Body of pancreas (tissue), 4 donors: Measurements from ENCODE around the gene DPYD. TPM values are rescaled to one million over a fixed set of nuclear protein-coding genes. Genes with fewer than 3 reads are reported as not detected.

Experiments
- ATAC-seq: fragments of 150-250 bp; one replicate; pipeline ENCODE4 v1.9.1; 2016
- DNase-seq, 4 donors: peaks; one replicate each; pipeline ENCODE4 v3.0.0-alpha.2; 2019
- H3K27ac ChIP-seq, 4 donors: fragments of 200-600 bp; sonication (generic); 1 replicate in 3 of 4; 2 replicates in 1 of 4; pipeline versions ENCODE4 v1.5.1 to v1.6.1; 2016 to 2019; ENCODE audit warnings: mild to moderate bottlenecking in 1 of 4, mixed read lengths in 1 of 4, moderate library complexity in 1 of 4
- H3K27me3 ChIP-seq, 2 donors: fragments of 200-600 bp; sonication (generic); one replicate each; pipeline ENCODE4 v1.6.0; 2016; ENCODE audit warnings: mild to moderate bottlenecking in 1 of 2
- H3K36me3 ChIP-seq, 2 donors: fragments of 200-600 bp; sonication (generic); replicated peaks in 1 of 2; 2 replicates each; pipeline ENCODE4 v1.5.1; 2016; ENCODE audit warnings: low read depth in 2 of 2; ENCODE audit not compliant: insufficient read depth in 1 of 2
- H3K4me1 ChIP-seq: fragments of 200-600 bp; sonication (generic); one replicate; pipeline ENCODE4 v1.6.0; 2016
- H3K4me3 ChIP-seq, 2 donors: fragments of 200-600 bp; sonication (generic); 1 replicate in 1 of 2; 2 replicates in 1 of 2; pipeline ENCODE4 v1.5.1; 2016 to 2019
- H3K9me3 ChIP-seq, 3 donors: fragments of 200-600 bp; sonication (generic); 1 replicate in 2 of 3; 2 replicates in 1 of 3; pipeline ENCODE4 v1.5.1; 2016
- POLR2A ChIP-seq, 3 donors: fragments of 450-650 bp; IDR thresholded peaks; one replicate each; pipeline ENCODE4 v1.6.1; 2016; ENCODE audit warnings: antibody characterized with exemption in 3 of 3, mild to moderate bottlenecking in 2 of 3
- WGBS, 2 donors: methylation state at CpG; one replicate each; pipeline ENCODE4 v1.1.5; 2017; 5-methylcytosine and 5-hydroxymethylcytosine counted together
- intact Hi-C: fragments of 100-400 bp; cut with DNase I; formaldehyde crosslinking; loops from one replicate; pipeline ENCODE4 v1.15.1; 2023
- total RNA-seq, 2 donors: library from RNA; depleted of rRNA; stranded (reverse); fragments of >200 nt; gene quantifications; one replicate each; pipeline ENCODE4 v1.1.0, GENCODE V29; 2016
- TF ChIP-seq, protein P1 (sequence below), 7 experiments: fragments of 450-650 bp in 4 of 7; fragments of 200-600 bp in 3 of 7; sonication (generic) in 3 of 7; IDR thresholded peaks; one replicate each; pipeline ENCODE4 v1.5.1; 2016 to 2019; ENCODE audit warnings: antibody characterized with exemption in 7 of 7

The DPYD gene
- total RNA-seq, 2 donors from 2014 or later, result 13.8 to 17.1 TPM

DNA sequence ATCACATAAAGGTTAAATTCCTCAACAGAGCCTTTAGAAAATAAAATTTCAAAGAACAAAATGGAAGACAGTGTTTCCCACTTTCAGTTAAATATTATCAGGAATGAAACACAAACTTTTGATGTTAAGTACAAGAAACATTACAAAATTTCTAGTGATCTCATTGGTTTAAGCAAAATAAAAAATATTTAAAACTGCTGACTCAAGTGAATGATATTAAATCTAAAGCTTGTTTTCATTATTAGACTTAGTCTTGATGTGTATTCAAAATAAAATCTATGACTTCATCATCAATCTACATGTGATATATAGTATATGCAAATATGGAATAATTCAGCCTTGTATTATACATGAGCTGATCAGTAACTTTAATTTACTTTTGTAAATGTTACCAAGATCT, 614.3 kb downstream of the DPYD start:
- H3K36me3 ChIP-seq, result no peaks in the 10 kb centered on the region
- no peaks in the 10 kb centered on the region for H3K9me3 ChIP-seq
- intact Hi-C loops, result no loop called here
- no peaks in the 10 kb centered on the region for H3K4me1 ChIP-seq
- no peak overlapping the region for H3K27ac ChIP-seq
- DNase-seq (no peak), ATAC-seq (no peak)
- TF ChIP-seq POLR2A (IDR thresholded peaks at IDR 0.05), result no peak
- TF ChIP-seq, protein P1, sequence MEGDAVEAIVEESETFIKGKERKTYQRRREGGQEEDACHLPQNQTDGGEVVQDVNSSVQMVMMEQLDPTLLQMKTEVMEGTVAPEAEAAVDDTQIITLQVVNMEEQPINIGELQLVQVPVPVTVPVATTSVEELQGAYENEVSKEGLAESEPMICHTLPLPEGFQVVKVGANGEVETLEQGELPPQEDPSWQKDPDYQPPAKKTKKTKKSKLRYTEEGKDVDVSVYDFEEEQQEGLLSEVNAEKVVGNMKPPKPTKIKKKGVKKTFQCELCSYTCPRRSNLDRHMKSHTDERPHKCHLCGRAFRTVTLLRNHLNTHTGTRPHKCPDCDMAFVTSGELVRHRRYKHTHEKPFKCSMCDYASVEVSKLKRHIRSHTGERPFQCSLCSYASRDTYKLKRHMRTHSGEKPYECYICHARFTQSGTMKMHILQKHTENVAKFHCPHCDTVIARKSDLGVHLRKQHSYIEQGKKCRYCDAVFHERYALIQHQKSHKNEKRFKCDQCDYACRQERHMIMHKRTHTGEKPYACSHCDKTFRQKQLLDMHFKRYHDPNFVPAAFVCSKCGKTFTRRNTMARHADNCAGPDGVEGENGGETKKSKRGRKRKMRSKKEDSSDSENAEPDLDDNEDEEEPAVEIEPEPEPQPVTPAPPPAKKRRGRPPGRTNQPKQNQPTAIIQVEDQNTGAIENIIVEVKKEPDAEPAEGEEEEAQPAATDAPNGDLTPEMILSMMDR (IDR thresholded peaks at IDR 0.05), result no peak
- H3K4me3 ChIP-seq, result no peak overlapping the region
- H3K27me3 ChIP-seq, result no peaks in the 10 kb centered on the region

DNA sequence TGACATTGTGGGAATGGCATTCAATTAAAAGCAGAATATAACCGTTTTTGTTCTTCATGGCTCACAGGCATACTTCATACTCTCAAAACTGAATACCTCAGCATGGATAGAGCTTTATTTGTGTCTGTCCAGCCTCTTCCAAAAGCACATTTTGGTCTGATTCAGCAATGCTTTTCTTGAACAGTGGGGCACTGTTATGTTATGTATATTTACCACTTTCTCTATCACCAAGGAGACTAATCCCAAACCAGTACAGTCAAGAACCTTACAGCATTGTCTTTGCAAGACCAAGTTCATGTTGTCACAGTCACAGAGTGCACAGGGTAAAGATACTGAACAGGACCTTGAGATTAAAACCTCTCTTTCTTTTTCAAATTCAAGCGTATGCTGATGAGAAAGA, 616.5 kb downstream of the DPYD start:
- Histone ChIP-seq H3K4me1 (no peaks in the 10 kb centered on the region), H3K36me3 (no peaks in the 10 kb centered on the region), H3K27ac (no peak overlapping the region), H3K9me3 (no peaks in the 10 kb centered on the region), H3K4me3 (no peak overlapping the region), H3K27me3 (no peaks in the 10 kb centered on the region)
- no peak for ATAC-seq
- DNase-seq, result no peak
- intact Hi-C loops, result no loop called here
- 87% methylated on average over 2 of the region's 2 CpGs for WGBS, 2 donors
- TF ChIP-seq, protein P1 (IDR thresholded peaks at IDR 0.05), result no peak
- no peak for TF ChIP-seq POLR2A (IDR thresholded peaks at IDR 0.05)

DNA sequence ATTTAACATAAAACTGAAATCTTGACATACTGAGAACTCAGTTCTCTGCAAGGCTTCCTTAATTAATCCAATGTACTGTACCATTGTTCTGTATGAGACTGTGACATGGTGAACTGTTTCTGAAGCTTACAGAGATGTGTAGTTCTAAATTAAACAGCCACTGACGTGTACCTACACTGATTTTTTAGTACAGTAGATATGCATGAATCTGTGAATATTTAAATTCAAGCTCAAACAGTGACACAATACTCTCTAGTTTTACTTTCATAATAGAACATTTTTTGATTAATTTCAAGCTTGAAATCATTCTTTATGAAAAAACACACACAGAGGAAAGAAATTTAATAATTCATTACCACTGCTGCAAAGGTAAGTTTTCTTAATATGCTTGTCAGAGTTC, 621.9 kb downstream of the DPYD start:
- TF ChIP-seq, protein P1 (IDR thresholded peaks at IDR 0.05), result no peak
- TF ChIP-seq POLR2A (IDR thresholded peaks at IDR 0.05), result no peak
- no peak for DNase-seq
- intact Hi-C loops, result no loop called here
- H3K27me3 ChIP-seq, result no peaks in the 10 kb centered on the region
- H3K36me3 ChIP-seq, result no peaks in the 10 kb centered on the region
- no peak overlapping the region for H3K27ac ChIP-seq
- no peak overlapping the region for H3K4me3 ChIP-seq
- ATAC-seq, result no peak
- H3K4me1 ChIP-seq, result no peaks in the 10 kb centered on the region
- 73 to 83% methylated on average over 1 of the region's 1 CpG for WGBS, 2 donors
- no peaks in the 10 kb centered on the region for H3K9me3 ChIP-seq

DNA sequence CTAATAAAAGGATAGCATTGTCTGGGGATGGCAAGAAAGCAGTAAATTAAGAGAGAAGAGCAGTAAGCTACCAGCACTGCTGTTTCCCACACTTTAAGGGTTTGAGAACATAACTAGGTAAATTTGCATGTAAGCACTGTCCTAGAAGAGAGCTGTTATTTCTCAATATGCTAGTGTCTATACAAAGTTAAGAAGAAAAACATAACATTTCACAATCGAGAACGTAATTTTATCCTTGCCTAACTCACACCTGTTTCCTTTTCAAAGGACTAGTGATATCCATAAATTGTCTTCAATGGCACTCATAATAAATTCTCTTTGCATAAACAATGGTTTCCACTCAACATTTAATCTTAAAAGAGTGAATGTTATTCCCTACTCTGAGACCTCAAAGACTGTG, 623.2 kb downstream of the DPYD start:
- WGBS, 2 donors, result 71 to 78% methylated on average over 2 of the region's 2 CpGs
- H3K27ac ChIP-seq, result no peak overlapping the region
- no peak for DNase-seq
- no peaks in the 10 kb centered on the region for H3K4me1 ChIP-seq
- TF ChIP-seq, protein P1 (IDR thresholded peaks at IDR 0.05), result no peak
- TF ChIP-seq POLR2A (IDR thresholded peaks at IDR 0.05), result no peak
- no peak for ATAC-seq
- H3K27me3 ChIP-seq, result no peaks in the 10 kb centered on the region
- intact Hi-C loops, result no loop called here
- H3K36me3 ChIP-seq, result no peaks in the 10 kb centered on the region
- H3K9me3 ChIP-seq, result no peaks in the 10 kb centered on the region
- no peak overlapping the region for H3K4me3 ChIP-seq

DNA sequence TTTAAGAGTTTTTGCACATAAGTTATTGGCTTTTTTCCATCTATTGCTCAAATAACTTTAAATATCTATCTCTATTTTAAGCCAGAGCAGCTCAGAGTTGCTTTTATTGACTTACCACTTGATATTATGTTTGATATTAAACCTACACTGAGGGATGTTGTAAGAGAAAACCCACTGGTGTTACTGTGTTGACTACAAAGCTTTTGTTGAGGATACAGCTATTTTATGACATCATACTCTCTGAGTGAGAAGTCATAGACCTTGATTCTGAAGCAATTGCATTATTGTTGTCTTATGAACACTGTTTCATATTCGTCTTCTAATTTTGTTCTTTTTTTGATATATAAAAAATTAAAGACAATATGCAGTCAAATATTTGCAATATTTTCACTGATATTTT, 638.9 kb downstream of the DPYD start:
- no peak for ATAC-seq
- no peak for DNase-seq
- no peak overlapping the region for H3K4me3 ChIP-seq
- 73 to 77% methylated on average over 1 of the region's 1 CpG for WGBS, 2 donors
- intact Hi-C loops, result no loop called here
- H3K4me1 ChIP-seq, result peaks cover 18% of the 10 kb centered on the region
- H3K27ac ChIP-seq, result no peak overlapping the region
- no peaks in the 10 kb centered on the region for H3K9me3 ChIP-seq
- H3K27me3 ChIP-seq, result no peaks in the 10 kb centered on the region
- no peak for TF ChIP-seq POLR2A (IDR thresholded peaks at IDR 0.05)
- TF ChIP-seq, protein P1 (IDR thresholded peaks at IDR 0.05), result no peak
- no peaks in the 10 kb centered on the region for H3K36me3 ChIP-seq
